ENCODE data around the gene CEP41. TPM values are rescaled to one million over a fixed set of nuclear protein-coding genes. Genes with fewer than 3 reads are reported as not detected.

Gene CEP41
- total RNA-seq, 1 donor from 2014 or later, result 34.7 TPM

DNA sequence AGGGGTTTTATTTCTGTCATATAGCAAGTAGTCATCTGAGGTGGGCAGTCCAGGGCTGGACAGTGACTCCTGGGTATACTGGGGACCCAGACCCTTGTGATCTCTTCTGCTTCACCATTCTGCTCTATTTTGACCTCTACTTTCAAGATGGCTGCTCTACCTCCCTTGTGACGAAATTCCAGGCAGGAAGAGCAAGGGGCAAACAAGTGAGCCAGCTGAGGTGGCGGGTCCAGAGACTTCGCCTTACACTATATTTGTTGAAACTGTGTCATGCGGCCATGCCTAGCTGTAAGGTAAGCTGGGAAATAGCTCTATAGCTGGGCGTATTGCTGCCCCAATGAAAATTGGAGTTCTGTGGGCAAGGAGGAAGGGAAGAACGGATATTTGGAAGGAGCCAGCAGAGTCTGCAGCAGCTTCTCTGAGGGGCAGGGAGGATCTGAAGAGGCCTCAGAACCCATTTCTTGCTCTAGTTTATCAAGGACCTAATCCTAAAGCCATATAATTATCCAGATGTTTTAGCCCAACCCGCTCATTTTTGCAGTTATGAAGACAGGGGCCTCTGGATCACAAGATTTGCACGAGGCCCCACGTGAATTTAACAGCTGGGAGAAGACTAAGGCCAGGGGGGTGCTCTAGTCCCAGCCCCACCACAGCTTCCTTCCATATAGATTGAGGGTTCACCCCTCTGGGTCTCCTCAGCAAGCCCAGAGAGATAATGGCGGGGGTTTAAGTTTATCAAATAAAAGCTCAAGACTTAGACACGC is 68.2 kb downstream of the CEP41 start:
- peaks cover 15% of the 10 kb centered on the region for H3K9me3 Mint-ChIP-seq (ENCODE audit: unreplicated experiment)
- TF ChIP-seq, protein P1, sequence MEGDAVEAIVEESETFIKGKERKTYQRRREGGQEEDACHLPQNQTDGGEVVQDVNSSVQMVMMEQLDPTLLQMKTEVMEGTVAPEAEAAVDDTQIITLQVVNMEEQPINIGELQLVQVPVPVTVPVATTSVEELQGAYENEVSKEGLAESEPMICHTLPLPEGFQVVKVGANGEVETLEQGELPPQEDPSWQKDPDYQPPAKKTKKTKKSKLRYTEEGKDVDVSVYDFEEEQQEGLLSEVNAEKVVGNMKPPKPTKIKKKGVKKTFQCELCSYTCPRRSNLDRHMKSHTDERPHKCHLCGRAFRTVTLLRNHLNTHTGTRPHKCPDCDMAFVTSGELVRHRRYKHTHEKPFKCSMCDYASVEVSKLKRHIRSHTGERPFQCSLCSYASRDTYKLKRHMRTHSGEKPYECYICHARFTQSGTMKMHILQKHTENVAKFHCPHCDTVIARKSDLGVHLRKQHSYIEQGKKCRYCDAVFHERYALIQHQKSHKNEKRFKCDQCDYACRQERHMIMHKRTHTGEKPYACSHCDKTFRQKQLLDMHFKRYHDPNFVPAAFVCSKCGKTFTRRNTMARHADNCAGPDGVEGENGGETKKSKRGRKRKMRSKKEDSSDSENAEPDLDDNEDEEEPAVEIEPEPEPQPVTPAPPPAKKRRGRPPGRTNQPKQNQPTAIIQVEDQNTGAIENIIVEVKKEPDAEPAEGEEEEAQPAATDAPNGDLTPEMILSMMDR (IDR thresholded peaks at IDR 0.05; ENCODE audit: partially characterized antibody, unreplicated experiment), result no peak
- H3K4me1 Mint-ChIP-seq (ENCODE audit: low read depth, unreplicated experiment), result peaks cover 6% of the 10 kb centered on the region
- DNase-seq, result no peak
- peaks cover 3% of the 10 kb centered on the region for H3K27me3 Mint-ChIP-seq (ENCODE audit: unreplicated experiment)
- peaks cover 22% of the 10 kb centered on the region for H3K36me3 Mint-ChIP-seq (ENCODE audit: unreplicated experiment)
- no peak overlapping the region for H3K27ac Mint-ChIP-seq (ENCODE audit: unreplicated experiment)
- H3K4me3 Mint-ChIP-seq (ENCODE audit: unreplicated experiment), result no peak overlapping the region

- Mint-ChIP-seq H3K36me3 (ENCODE audit: unreplicated experiment) (peaks cover 14% of the 10 kb centered on the region), H3K4me3 (ENCODE audit: unreplicated experiment) (no peak overlapping the region), H3K9me3 (ENCODE audit: unreplicated experiment) (peaks cover 13% of the 10 kb centered on the region), H3K27ac (ENCODE audit: unreplicated experiment) (no peak overlapping the region), H3K4me1 (ENCODE audit: low read depth, unreplicated experiment) (peaks cover 21% of the 10 kb centered on the region), H3K27me3 (ENCODE audit: unreplicated experiment) (peaks cover 1% of the 10 kb centered on the region)
- no peak for DNase-seq
- TF ChIP-seq, protein P1 (IDR thresholded peaks at IDR 0.05; ENCODE audit: partially characterized antibody, unreplicated experiment), result no peak
These were observed 69.8 kb downstream of the CEP41 start for GRCh38 chr7:130371046-130371445.

DNA sequence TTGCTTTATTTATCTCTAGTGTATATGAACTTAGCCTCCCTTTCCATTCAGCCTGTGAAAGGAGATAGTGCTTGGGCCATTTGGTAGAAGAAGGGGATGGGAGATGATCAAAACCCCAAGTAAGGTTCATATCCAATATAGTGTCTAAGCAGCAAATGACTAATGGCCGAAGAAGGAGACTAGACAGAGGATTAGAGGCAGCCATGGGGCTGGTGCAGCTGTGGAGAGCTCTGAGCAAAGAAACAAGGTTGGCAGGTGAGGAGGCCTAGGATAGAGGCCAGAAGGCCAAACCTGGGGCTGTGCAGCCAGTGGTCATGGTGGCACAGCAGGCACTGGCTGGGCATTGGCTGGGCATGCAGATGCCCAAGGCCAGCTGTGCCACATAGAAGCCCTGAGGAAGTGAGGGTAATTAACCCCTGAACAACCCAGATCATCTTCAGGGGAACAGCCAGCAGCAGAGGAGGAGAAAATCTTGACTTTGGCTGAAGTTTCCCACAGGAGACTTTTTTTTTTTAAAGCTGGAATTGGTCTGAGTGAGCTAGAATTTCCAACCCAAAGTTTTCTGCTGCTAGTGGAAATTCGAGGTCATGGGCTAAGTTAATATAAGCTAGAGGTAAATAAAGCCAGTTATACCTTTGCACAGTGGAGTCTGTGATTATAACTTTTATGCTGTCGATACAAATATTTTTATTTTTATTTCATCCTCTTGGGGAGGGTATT is 70.8 kb downstream of the CEP41 start:
- no peak for DNase-seq
- Mint-ChIP-seq H3K4me3 (ENCODE audit: unreplicated experiment) (no peak overlapping the region), H3K27me3 (ENCODE audit: unreplicated experiment) (peaks cover 1% of the 10 kb centered on the region), H3K36me3 (ENCODE audit: unreplicated experiment) (peaks cover 9% of the 10 kb centered on the region), H3K9me3 (ENCODE audit: unreplicated experiment) (peaks cover 10% of the 10 kb centered on the region), H3K27ac (ENCODE audit: unreplicated experiment) (no peak overlapping the region), H3K4me1 (ENCODE audit: low read depth, unreplicated experiment) (peaks cover 27% of the 10 kb centered on the region)
- TF ChIP-seq, protein P1 (IDR thresholded peaks at IDR 0.05; ENCODE audit: partially characterized antibody, unreplicated experiment), result no peak

DNA sequence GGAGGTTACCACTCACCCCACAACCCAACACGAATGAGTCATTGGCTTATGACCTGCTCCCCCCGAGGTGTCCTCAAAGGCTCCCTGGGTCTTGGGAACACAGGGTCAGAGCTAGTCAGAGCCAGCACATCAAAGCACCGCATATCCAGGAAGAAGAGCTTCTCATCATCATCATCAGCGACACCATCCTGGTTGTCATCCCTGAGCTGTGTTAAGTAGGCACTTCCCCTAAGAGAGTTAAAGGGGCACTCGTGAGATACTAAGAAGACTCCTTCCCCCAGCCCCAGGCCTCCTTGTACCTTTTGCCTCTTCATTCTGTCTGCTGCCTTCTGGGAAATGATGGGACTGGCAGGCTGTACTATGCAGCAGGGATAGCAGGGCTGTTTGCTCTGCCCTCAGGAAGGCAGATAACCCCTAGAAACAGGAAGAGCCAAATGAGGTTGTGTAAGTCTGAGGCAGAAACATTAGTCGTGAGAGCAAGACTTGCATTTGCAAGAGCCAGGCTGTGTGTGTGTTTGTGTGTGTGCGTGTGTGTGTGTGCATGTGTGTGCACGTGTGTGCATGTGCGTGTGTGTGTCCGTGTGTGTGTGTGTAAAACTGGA is 71.6 kb downstream of the CEP41 start:
- DNase-seq, result no peak
- H3K27ac Mint-ChIP-seq (ENCODE audit: unreplicated experiment), result no peak overlapping the region

More for the DNA sequence above, 71.6 kb downstream of the CEP41 start:
- H3K4me1 Mint-ChIP-seq (ENCODE audit: low read depth, unreplicated experiment), result peaks cover 32% of the 10 kb centered on the region
- TF ChIP-seq, protein P1 (IDR thresholded peaks at IDR 0.05; ENCODE audit: partially characterized antibody, unreplicated experiment), result no peak
- peaks cover 9% of the 10 kb centered on the region for H3K36me3 Mint-ChIP-seq (ENCODE audit: unreplicated experiment)
- no peaks in the 10 kb centered on the region for H3K27me3 Mint-ChIP-seq (ENCODE audit: unreplicated experiment)
- peaks cover 8% of the 10 kb centered on the region for H3K9me3 Mint-ChIP-seq (ENCODE audit: unreplicated experiment)
- H3K4me3 Mint-ChIP-seq (ENCODE audit: unreplicated experiment), result no peak overlapping the region
